ENCODE measurements around the gene C12orf75. TPM values are rescaled to one million over a fixed set of nuclear protein-coding genes. Genes with fewer than 3 reads are reported as not detected.

C12orf75 gene
- total RNA-seq, 1 experiment from 2014 or later, result 173 TPM

DNA sequence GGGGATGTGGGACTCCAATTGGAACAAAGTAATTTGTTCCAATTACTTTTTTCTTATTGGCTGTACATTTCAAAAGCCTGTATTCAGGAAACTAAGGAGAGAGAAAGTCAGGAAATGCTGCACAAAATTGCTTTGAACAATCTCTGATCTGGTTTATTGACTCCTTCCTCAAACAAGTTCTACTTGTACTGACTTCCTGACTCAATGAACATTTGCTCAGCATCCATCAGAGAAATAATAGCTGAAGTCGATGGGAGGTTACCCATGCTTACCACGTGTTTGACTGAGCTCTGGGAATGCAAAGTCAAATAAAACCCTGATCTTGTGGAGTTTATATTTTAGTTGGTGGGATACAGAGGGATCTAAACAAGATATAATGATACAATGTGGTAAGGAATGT is 15.4 kb upstream of the C12orf75 start:
- BruUV-seq (replicated peaks), result no TSS peak
- no peaks in the 10 kb centered on the region for H3K27me3 Mint-ChIP-seq (ENCODE audit: insufficient read depth, unreplicated experiment)
- no peaks in the 10 kb centered on the region; the same call in 1 of the 2 replicates for H3K36me3 ChIP-seq (ENCODE audit: control insufficient read depth, insufficient read depth, low read length)
- ChIA-PET POLR2A (no interaction called here), CTCF (no interaction called here)
- peak overlapping the region; percentile 75 for H3K27ac Mint-ChIP-seq (ENCODE audit: unreplicated experiment)
- no peak for DNase-seq
- H3K4me3 Mint-ChIP-seq (ENCODE audit: unreplicated experiment), result no peak overlapping the region
- intact Hi-C loops (cut with micrococcal nuclease; ENCODE audit: unreplicated experiment), result loop anchor here (5.0 kb wide), 2 partner anchors 62 to 93 kb away; no protein-coding TSS in a partner anchor
- H3K4me1 Mint-ChIP-seq (ENCODE audit: low read depth, unreplicated experiment), result peaks cover 32% of the 10 kb centered on the region
- peaks cover 45% of the 10 kb centered on the region for H3K4me1 ChIP-seq
- H3K27me3 ChIP-seq (replicated peaks; ENCODE audit: control insufficient read depth, insufficient read depth, low read length), result no peaks in the 10 kb centered on the region
- peaks cover 40% of the 10 kb centered on the region for H3K9me3 Mint-ChIP-seq (ENCODE audit: unreplicated experiment)
- peaks cover 24% of the 10 kb centered on the region for H3K9me3 ChIP-seq
- H3K36me3 Mint-ChIP-seq (ENCODE audit: insufficient read depth, unreplicated experiment), result peaks cover 28% of the 10 kb centered on the region
- TF ChIP-seq, protein P1, sequence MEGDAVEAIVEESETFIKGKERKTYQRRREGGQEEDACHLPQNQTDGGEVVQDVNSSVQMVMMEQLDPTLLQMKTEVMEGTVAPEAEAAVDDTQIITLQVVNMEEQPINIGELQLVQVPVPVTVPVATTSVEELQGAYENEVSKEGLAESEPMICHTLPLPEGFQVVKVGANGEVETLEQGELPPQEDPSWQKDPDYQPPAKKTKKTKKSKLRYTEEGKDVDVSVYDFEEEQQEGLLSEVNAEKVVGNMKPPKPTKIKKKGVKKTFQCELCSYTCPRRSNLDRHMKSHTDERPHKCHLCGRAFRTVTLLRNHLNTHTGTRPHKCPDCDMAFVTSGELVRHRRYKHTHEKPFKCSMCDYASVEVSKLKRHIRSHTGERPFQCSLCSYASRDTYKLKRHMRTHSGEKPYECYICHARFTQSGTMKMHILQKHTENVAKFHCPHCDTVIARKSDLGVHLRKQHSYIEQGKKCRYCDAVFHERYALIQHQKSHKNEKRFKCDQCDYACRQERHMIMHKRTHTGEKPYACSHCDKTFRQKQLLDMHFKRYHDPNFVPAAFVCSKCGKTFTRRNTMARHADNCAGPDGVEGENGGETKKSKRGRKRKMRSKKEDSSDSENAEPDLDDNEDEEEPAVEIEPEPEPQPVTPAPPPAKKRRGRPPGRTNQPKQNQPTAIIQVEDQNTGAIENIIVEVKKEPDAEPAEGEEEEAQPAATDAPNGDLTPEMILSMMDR (IDR thresholded peaks at IDR 0.05; ENCODE audit: insufficient read depth in 1 of 2, low read depth in 1 of 2, low read length in 1 of 2, severe bottlenecking in 1 of 2, unreplicated experiment in 1 of 2), result no peak
- no peak overlapping the region for H3K4me3 ChIP-seq (ENCODE audit: low read depth, low read length)

DNA sequence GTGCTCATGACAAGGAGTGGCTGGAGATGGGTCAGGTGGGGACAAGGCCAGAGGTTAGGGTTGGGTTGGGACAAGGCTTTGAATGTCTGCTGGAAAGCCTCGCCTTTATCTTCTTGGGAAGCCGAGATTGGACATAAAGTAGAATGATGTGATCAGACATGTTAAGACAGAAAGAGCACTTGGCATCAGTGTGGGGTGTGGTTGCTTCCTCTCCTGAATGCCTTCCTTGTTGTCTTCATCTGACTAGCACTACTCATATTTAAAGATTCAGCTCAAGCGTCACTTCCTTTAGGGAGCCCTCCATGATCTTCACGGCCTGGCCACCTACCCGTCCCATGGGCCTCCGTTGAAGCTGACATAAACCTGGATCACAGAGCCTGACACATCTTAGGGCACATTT is 14.8 kb upstream of the C12orf75 start:
- Mint-ChIP-seq H3K4me1 (ENCODE audit: low read depth, unreplicated experiment) (peaks cover 32% of the 10 kb centered on the region), H3K9me3 (ENCODE audit: unreplicated experiment) (peaks cover 40% of the 10 kb centered on the region), H3K36me3 (ENCODE audit: insufficient read depth, unreplicated experiment) (peaks cover 28% of the 10 kb centered on the region), H3K27ac (ENCODE audit: unreplicated experiment) (peak overlapping the region; percentile 75), H3K27me3 (ENCODE audit: insufficient read depth, unreplicated experiment) (no peaks in the 10 kb centered on the region), H3K4me3 (ENCODE audit: unreplicated experiment) (no peak overlapping the region)
- Histone ChIP-seq H3K4me1 (peaks cover 51% of the 10 kb centered on the region), H3K27me3 (replicated peaks; ENCODE audit: control insufficient read depth, insufficient read depth, low read length) (no peaks in the 10 kb centered on the region), H3K9me3 (peaks cover 24% of the 10 kb centered on the region), H3K36me3 (ENCODE audit: control insufficient read depth, insufficient read depth, low read length) (no peaks in the 10 kb centered on the region; the same call in 1 of the 2 replicates), H3K4me3 (ENCODE audit: low read depth, low read length) (no peak overlapping the region)
- ChIA-PET CTCF (no interaction called here), POLR2A (no interaction called here)
- BruUV-seq (replicated peaks), result no TSS peak
- intact Hi-C loops (cut with micrococcal nuclease; ENCODE audit: unreplicated experiment), result loop anchor here (5.0 kb wide), 2 partner anchors 62 to 93 kb away; no protein-coding TSS in a partner anchor
- DNase-seq, result no peak
- TF ChIP-seq, protein P1 (IDR thresholded peaks at IDR 0.05; ENCODE audit: insufficient read depth in 1 of 2, low read depth in 1 of 2, low read length in 1 of 2, severe bottlenecking in 1 of 2, unreplicated experiment in 1 of 2), result no peak

DNA sequence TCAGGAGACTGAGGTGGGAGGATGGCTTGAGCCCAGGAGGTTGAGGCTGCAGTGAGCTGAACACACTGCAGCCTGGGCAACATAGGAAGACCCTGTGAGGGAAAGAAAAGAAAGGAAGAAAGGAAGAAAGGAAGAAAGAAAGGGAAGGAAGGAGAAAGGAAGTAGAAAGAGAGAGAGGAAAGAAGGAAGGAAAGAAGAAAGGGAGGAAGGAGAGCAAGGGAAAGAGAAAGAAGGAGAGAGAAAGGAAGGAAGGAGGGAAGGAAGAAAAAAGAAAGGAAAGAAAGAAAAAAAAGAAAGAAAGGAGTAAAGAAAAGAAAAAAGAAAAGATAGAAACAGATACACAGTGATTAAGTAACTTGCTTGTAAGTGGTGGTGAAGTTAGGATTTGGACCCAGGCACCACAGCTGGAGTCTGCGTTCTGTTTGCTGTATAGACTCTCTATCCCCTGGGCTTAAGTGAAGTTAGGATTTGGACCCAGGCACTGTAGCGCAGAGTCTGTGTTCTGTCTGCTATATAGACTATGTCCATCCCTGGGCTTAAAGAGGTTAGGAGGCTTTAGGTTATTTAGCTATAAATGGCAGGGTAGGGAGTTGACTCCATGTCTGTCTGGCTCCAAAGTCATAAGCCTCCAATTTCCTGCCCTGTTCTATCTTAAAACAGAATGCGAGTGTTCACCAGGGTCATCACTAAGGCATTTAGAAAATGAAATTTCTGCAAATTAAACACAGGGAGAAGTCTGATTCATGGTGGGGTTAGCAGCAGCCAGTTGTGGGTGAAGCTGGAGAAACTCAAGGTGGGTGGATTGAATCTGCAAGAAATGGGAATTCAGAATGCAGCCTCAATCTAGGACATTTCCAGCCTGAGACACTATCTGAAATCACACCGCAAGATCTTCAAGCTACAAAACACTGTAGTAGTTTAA is 13.3 kb upstream of the C12orf75 start:
- TF ChIP-seq, protein P1 (IDR thresholded peaks at IDR 0.05; ENCODE audit: insufficient read depth in 1 of 2, low read depth in 1 of 2, low read length in 1 of 2, severe bottlenecking in 1 of 2, unreplicated experiment in 1 of 2), result no peak
- Histone ChIP-seq H3K27me3 (replicated peaks; ENCODE audit: control insufficient read depth, insufficient read depth, low read length) (no peaks in the 10 kb centered on the region), H3K9me3 (peaks cover 24% of the 10 kb centered on the region), H3K36me3 (ENCODE audit: control insufficient read depth, insufficient read depth, low read length) (no peaks in the 10 kb centered on the region; the same call in 1 of the 2 replicates), H3K4me1 (peaks cover 59% of the 10 kb centered on the region), H3K4me3 (ENCODE audit: low read depth, low read length) (no peak overlapping the region)
- DNase-seq, result no peak
- intact Hi-C loops (cut with micrococcal nuclease; ENCODE audit: unreplicated experiment), result loop anchor here (5.0 kb wide), 2 partner anchors 60 to 95 kb away; no protein-coding TSS in a partner anchor
- POLR2A ChIA-PET, result no interaction called here
- Mint-ChIP-seq H3K4me3 (ENCODE audit: unreplicated experiment) (peak overlapping the region; percentile 43), H3K27me3 (ENCODE audit: insufficient read depth, unreplicated experiment) (no peaks in the 10 kb centered on the region), H3K27ac (ENCODE audit: unreplicated experiment) (peak overlapping the region; percentile 89), H3K9me3 (ENCODE audit: unreplicated experiment) (peaks cover 29% of the 10 kb centered on the region), H3K36me3 (ENCODE audit: insufficient read depth, unreplicated experiment) (peaks cover 28% of the 10 kb centered on the region), H3K4me1 (ENCODE audit: low read depth, unreplicated experiment) (peaks cover 31% of the 10 kb centered on the region)
- CTCF ChIA-PET, result interaction anchor here (0.7 kb wide), 1 partner anchor 39 kb away, joined by 6 read pairs; no protein-coding TSS in a partner anchor
- TSS peak; percentile 99 for BruUV-seq (replicated peaks)
